Activated T-helper 1 cell treated with anti-CD3 and anti-CD28 coated beads, Interleukin-2, amount 50 U/mL, for 16 hours (primary cell): ENCODE measurements around the gene ZNF226.
"Not testable (repeated sequence)": the region's sequence is repeated elsewhere in the genome, so short reads cannot be mapped to it uniquely, and the experiment has no call there.

Experiments used
- DNase-seq, 2 donors: peaks; one replicate each; pipeline ENCODE4 v3.0.0-alpha.2; 2020; ENCODE audit warnings: low read depth in 1 of 2, low spot score in 1 of 2

The ZNF226 gene

GRCh38 chr19:44207126-44207803 lies 42.4 kb downstream of the ZNF226 start:
- DNase-seq = peak; percentile 41 to 61

- peak; percentile 53 to 63 for DNase-seq
Observed at GRCh38 chr19:44212250-44212865, 47.5 kb downstream of the ZNF226 start, which contains the start of gene ZNF227. Gene ZNF227, plus strand, starts transcription at chr19:44212532. Its CDS starts 5,261 bp downstream, at chr19:44217793.

GRCh38 chr19:44212866-44213346 lies 48.0 kb downstream of the ZNF226 start:
- DNase-seq = no peak

- DNase-seq = not testable (repeated sequence)
Observed at GRCh38 chr19:44219926-44220325, 55.0 kb downstream of the ZNF226 start.

GRCh38 chr19:44220761-44221160 lies 55.9 kb downstream of the ZNF226 start:
- DNase-seq = not testable (repeated sequence)

- DNase-seq = not testable (repeated sequence)
Observed at GRCh38 chr19:44221291-44221690, 56.4 kb downstream of the ZNF226 start.
